Activated naive CD8-positive, alpha-beta T cell treated with anti-CD3 and anti-CD28 coated beads, Interleukin-2, amount 50 U/mL, for 24 hours (primary cell): ENCODE measurements around the gene USP46.

Experiments used
- ATAC-seq: fragments of 150-1000 bp; cut with Tn5 transposase; one replicate; pipeline ENCODE4 v1.10.0; 2021
- DNase-seq: peaks from one replicate; pipeline ENCODE4 v3.0.0; 2021
- H3K27ac Mint-ChIP-seq: one replicate; pipeline ENCODE4 v1.8.0; 2021; ENCODE audit warnings: mild to moderate bottlenecking, mixed read lengths
- H3K27me3 Mint-ChIP-seq: one replicate; pipeline ENCODE4 v1.8.0; 2021; ENCODE audit warnings: mixed read lengths
- H3K36me3 Mint-ChIP-seq: one replicate; pipeline ENCODE4 v1.8.0; 2021; ENCODE audit warnings: low read depth, mixed read lengths
- H3K4me1 Mint-ChIP-seq: one replicate; pipeline ENCODE4 v1.8.0; 2021; ENCODE audit warnings: mixed read lengths
- H3K4me3 Mint-ChIP-seq: one replicate; pipeline ENCODE4 v1.8.0; 2021; ENCODE audit warnings: mild to moderate bottlenecking, moderate library complexity, mixed read lengths
- H3K9me3 Mint-ChIP-seq: one replicate; pipeline ENCODE4 v1.8.0; 2021; ENCODE audit warnings: mixed read lengths

USP46 gene

DNA sequence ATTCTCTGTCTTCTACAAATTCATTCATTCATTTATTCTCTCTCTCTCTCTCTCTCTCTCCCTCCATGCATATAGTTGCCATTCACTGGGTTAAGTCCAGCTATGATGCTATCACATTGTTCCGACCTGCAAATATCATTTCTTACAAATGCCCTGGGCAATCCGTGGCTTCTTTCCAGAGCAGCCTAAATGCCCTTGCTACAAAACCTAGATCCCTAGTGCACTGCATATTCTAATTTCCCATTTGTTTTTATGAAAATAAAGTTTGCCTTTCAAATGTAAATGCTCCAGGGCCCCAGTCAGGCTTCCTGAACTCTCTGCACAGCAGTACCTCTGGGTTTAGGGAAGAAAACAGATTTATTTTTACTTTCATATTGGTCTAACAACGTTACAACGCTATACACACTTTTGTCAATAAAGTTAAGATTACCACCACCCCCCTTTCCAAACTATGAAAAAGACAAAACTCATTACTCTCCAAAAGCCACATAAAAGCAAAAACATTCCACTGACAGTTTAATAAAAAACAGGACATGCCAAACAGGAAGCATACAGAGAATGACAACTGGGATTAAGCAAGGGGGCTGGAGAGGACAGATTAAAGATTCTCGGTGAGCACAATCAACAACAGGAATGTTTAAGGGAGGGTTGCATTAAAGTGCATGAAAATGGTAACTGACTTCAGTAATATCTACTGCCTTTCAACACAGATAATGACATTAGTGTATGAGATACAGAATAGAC is 104.3 kb downstream of the USP46 start:
- DNase-seq (no peak), ATAC-seq (no peak)
- Mint-ChIP-seq H3K4me3 (no peak overlapping the region), H3K27me3 (peaks cover 7% of the 10 kb centered on the region), H3K36me3 (no peaks in the 10 kb centered on the region), H3K4me1 (no peaks in the 10 kb centered on the region), H3K27ac (no peak overlapping the region), H3K9me3 (no peaks in the 10 kb centered on the region)

DNA sequence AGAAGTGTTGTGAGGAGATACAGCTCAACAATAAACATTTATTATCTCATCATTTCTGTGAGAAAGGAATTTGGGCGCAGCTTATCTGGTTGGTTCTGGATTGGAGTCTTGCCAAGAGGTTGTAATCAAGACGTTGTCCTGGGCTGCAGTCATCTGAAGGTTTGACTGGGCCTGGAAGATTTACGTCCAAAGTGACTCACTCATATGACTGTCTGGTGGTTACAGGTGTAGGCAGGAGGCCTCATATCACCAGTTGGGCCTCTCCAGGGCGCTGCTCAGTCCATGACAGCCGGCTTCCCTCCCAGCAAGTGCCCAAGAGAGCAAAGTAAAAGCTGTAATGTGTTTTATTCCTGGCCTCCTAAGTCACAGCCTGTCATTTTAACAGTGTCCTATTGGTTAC is 106.3 kb downstream of the USP46 start:
- ATAC-seq (no peak), DNase-seq (no peak)
- H3K4me3 Mint-ChIP-seq = no peak overlapping the region
- H3K27ac Mint-ChIP-seq = no peak overlapping the region
- no peaks in the 10 kb centered on the region for H3K4me1 Mint-ChIP-seq
- H3K36me3 Mint-ChIP-seq = no peaks in the 10 kb centered on the region
- peaks cover 17% of the 10 kb centered on the region for H3K27me3 Mint-ChIP-seq
- no peaks in the 10 kb centered on the region for H3K9me3 Mint-ChIP-seq

- Mint-ChIP-seq H3K4me3 (no peak overlapping the region), H3K9me3 (no peaks in the 10 kb centered on the region), H3K36me3 (no peaks in the 10 kb centered on the region), H3K27me3 (peaks cover 14% of the 10 kb centered on the region), H3K4me1 (no peaks in the 10 kb centered on the region), H3K27ac (no peak overlapping the region)
- ATAC-seq = no peak
- no peak for DNase-seq
Observed at GRCh38 chr4:52551487-52551886, 107.6 kb downstream of the USP46 start.

GRCh38 chr4:52550186-52550585 is 108.9 kb downstream of the USP46 start:
- Mint-ChIP-seq H3K4me3 (no peak overlapping the region), H3K4me1 (no peaks in the 10 kb centered on the region), H3K27ac (no peak overlapping the region), H3K27me3 (peaks cover 12% of the 10 kb centered on the region), H3K36me3 (no peaks in the 10 kb centered on the region), H3K9me3 (no peaks in the 10 kb centered on the region)
- DNase-seq (no peak), ATAC-seq (no peak)

GRCh38 chr4:52548818-52549570 is 110.1 kb downstream of the USP46 start:
- ATAC-seq = peak; percentile 28
- no peaks in the 10 kb centered on the region for H3K9me3 Mint-ChIP-seq
- peaks cover 12% of the 10 kb centered on the region for H3K27me3 Mint-ChIP-seq
- no peaks in the 10 kb centered on the region for H3K4me1 Mint-ChIP-seq
- no peak for DNase-seq
- no peak overlapping the region for H3K27ac Mint-ChIP-seq
- H3K36me3 Mint-ChIP-seq = no peaks in the 10 kb centered on the region
- no peak overlapping the region for H3K4me3 Mint-ChIP-seq

DNA sequence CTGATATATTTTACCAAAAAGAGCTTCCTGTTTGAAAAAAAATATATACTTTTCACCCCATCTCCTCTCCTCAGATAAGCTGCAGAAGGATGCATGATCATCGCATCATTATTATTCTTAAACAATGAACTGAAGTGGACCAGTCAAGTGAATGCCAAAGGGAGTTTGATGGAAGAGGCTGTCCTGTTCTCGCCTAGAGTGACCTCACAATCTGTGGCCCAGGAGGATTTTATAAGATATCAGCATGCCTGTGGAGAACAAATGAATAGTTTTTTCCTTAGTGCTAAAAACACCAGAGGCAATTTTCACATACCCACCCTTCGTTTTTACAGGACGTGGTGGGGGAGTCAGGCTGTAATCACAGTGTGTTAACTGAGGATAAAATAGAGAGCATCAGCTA is 112.7 kb downstream of the USP46 start:
- no peak overlapping the region for H3K4me3 Mint-ChIP-seq
- H3K4me1 Mint-ChIP-seq = no peaks in the 10 kb centered on the region
- peaks cover 10% of the 10 kb centered on the region for H3K27me3 Mint-ChIP-seq
- H3K9me3 Mint-ChIP-seq = no peaks in the 10 kb centered on the region
- H3K27ac Mint-ChIP-seq = no peak overlapping the region
- no peaks in the 10 kb centered on the region for H3K36me3 Mint-ChIP-seq
- no peak for ATAC-seq
- no peak for DNase-seq

DNA sequence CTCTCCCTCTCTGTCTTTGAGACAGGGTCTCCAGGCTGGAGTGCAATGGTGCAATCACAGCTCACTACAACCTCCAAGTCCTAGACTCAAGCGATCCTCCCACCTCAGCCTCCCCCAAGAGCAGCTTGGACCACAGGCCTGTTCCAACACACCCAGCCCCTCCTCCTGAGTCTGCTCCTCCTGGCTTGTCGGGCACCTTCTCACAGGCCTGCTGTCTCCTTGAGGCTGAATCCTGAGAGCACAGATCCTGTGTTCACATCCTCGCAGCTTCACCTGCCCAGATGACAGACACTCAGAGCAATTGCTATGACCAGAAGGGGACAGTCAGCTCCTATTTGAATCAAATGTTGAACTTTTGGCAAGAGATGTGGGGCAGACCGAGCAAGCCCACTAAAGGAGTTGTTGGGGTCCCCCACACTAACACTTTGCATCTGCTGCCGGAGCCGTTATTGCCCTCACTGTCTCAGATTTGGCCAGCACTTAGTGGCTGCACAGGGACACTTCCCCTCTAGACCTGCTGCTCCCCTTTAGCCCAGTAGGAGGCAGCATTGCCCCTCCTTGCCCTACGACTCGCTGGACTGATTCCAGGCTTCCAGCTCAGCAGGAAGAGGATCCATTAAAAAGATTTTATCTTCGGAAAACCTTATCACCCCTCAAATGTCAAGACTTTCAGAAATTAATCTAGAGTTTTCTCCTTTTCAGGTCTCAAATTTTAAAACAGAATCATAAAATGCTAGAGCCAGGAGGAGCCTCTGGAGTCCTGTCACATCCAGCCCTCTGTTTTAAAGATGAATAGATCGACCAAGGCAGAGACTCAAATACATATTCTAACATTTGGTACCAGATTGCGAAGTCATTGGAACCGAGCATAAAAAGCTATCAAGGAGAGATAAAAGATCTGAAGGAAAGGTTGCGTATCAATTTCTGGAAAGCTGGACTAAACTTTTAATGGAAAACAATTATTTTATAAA is 113.7 kb downstream of the USP46 start:
- no peaks in the 10 kb centered on the region for H3K4me1 Mint-ChIP-seq
- ATAC-seq = no peak
- no peak overlapping the region for H3K27ac Mint-ChIP-seq
- H3K27me3 Mint-ChIP-seq = peaks cover 10% of the 10 kb centered on the region
- DNase-seq = peak; percentile 66
- no peaks in the 10 kb centered on the region for H3K36me3 Mint-ChIP-seq
- H3K9me3 Mint-ChIP-seq = no peaks in the 10 kb centered on the region
- no peak overlapping the region for H3K4me3 Mint-ChIP-seq
